HG03108 (cell line): ENCODE measurements around the gene ETS1.
"Not testable (repeated sequence)": the region's sequence is repeated elsewhere in the genome, so short reads cannot be mapped to it uniquely, and the experiment has no call there.

Experiments used
- ATAC-seq: cut with Tn5 transposase; IDR thresholded peaks from one replicate; pipeline ENCODE4 v1.9.1; 2021; ENCODE audit warnings: moderate library complexity; ENCODE audit not compliant: unreplicated experiment

The ETS1 gene

DNA sequence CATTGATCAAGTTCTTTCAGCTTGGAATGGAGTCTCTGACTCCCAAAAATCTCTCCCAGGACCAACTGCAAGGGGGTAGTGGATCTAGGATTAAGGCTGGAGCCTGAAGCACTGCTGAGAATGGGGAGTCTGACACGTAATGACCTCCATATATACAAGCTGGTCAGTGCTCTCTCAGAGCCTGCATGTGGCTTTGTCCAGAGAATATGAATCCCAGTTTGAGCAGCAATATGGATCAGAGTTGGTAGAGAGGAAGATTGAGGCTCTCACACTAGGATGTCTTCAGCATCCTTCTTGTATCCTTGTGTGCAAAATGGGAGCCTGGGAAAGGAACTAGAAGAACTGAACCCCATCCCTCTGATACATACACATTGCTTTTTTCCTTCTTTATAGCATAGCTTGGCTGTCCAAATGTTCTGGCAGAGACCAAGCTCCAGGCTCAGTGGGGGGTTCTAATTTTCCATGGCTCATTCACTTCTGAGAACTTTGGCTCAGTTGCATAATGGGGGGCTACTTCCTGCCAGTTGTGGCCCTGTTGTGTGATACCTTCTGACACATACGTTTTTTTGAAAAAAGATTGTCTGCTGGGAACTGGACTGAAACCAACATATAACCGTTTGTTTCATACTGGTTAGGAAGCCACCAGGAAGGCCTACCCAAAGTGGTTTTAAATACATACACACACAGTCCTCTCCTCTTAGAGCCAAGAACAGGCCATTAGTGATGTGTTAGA, 138.2 kb downstream of the ETS1 start:
- ATAC-seq: no peak

DNA sequence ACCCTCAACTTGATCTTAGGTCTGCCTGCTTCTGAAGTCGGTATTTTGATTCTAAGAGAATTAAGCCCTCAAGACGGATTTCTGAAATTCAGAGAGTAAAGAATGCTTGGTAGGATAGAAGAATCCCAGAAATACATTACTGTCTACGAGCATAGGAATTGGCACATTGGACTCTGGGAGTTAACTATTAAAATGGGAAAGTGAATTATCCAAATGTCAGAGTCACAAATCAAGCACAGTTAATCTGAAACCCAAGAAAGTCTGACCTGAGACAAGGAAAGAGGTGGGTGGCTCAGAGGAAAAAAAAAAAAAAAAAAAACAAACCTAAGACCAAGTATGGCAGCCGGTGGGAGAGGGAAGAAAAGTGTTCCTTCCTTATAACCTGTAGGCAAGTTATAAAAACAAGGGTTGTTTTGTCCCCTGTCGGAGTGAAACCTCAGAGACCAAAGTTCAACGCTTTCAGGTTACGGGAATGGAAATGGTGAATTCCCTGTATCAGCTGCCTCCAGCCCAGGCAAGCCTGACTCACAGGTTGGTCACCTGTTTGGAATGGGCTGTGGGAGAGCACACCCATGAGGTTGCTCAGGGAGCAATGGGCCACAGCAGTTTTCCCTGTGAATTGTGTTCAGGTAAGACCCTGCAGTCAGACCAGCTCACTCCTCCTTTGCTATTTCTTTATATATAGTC, 139.0 kb downstream of the ETS1 start:
- ATAC-seq: no peak

DNA sequence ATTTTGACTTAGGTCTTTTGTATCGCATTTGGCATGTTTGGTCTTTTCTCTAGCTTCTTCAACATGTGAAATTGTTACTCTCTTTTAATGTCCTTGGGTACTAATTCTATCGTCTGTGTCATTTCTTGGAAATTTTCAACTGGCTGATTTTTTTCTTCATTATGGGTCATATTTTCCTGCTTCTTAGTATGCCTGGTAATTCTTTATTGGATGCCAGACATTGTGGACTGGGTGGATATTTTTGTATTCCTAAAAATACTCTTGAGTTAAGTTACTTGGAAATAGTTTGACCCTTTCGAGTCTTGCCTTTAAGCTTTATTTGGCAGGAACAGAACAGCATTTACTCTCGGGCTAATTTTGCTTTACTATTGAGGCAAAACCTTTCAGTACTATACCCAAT, 140.1 kb downstream of the ETS1 start:
- no peak for ATAC-seq

DNA sequence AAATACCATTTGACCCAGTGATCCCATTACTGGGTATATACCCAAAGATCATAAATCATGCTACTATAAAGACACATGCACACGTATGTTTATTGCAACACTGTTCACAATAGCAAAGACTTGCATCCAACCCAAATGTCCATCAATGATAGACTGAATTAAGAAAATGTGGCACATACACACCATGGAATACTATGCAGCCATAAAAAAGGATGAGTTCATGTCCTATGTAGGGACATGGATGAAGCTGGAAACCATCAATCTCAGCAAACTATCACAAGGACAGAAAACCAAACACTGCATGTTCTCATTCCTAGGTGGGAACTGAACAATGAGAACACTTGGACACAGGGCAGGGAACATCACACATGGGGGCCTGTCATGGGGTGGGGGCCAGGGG, 141.4 kb downstream of the ETS1 start:
- not testable (repeated sequence) for ATAC-seq

DNA sequence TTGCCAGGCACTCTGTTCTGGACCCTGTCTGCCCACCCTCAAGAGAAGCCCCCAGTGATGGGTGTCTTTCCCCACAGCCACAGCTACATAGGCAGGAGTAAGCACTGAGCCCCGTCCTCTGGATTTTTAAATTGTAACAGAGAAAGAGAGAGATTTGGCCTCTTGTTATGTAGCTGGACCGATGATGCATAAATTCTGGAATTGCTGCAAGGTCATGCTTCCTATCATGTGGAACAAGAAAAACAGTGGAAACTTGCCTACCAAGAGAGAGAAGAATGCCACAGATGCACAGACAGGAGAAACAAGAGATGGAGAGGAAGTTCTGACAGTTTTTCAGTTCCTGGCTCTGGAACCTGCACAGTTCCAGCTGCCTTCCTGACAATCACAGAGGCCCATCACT, 150.2 kb downstream of the ETS1 start:
- ATAC-seq: no peak

DNA sequence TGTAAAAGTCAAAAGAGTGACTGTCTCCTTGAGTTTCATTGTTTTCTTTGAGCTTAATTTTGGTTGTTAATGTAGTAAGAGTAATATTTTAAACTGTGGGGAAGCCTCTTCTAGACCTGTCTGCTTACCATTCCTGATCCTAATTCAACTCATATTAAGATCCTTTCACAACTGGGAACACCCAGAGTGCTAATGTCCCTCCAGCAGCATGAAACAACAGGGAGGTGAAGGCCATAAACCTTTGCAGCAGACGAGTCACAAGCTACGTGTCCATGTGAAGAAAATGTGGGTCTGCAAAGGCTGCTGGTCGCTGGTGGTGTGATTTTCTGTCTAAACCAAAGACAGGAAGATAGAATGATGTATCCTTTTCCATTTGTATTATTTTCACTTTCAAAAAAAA, 152.5 kb downstream of the ETS1 start:
- no peak for ATAC-seq

DNA sequence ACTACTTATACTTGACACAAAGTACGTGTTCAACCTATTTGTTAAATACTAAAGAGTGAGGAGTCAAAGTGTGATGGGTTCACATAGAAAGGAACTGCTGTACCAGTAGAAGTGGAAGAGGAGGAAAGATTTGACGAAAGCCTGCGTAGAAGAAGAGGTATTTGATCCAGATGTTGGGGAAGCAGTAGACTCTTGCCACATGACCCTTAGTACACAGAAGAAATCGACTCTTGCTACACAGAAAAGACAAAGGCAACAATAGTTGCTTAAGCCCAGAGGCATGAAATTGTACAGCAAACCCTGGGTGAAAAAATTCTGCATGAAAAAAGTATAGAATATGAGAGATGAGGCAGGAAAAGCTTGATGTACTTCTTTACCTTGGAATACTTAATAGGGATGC, 152.9 kb downstream of the ETS1 start:
- ATAC-seq: no peak

DNA sequence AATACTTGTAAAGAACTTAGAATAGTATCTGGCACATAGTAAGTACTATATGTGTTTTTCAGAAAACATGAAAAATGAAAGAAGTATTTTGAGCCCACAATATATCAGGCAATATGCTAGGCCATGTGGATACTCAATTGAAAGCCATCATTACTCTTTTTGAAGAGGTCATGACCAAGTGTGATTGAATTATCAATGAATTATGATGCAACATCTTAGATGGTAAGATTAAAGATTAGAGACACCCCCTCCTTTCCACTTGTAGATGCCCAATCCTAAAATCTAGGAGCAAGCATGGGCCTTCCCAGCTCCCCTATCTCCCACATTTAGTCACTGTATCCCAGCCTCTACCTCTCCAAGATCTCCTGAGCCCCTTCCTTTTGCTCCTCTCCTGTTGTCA, 154.4 kb downstream of the ETS1 start:
- no peak for ATAC-seq

DNA sequence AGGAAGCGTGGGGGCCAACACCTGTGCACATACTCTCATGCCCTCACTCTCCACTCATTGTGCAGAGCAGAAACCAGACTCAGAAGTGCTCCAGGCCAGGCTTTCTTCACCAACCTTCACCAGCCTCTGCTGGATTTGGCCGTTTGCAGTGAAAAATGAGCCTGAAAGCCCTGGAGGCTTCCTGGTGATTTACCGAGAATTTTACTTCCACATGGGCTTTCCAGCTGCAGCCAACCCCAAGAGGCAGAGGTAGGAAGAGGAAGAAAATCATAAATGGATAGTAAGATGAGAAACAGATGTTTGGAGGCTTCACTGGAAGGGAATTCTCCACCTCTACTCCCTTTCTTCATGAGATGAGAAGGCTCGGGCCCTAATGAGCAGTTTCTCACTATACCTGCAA, 155.4 kb downstream of the ETS1 start:
- ATAC-seq: no peak

DNA sequence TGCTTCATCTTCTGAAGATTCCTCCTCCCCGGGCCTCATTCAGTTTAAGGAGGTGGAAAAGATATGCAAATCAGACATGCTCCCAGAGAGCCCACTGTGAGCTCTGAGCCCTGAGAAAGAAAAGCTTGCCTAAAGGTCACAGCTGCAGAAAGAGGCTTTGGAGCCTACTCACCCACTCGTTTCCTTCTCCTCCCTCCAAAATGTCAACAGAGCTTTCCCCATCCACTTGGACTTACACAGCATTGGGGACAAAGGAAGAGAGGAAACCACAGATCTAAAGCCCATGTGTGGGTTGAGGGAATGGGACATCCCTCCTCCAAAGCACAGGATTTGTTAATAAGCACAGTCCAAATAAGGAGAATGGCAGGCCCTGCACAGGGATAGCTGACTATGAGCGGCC, 158.4 kb downstream of the ETS1 start:
- ATAC-seq: no peak

DNA sequence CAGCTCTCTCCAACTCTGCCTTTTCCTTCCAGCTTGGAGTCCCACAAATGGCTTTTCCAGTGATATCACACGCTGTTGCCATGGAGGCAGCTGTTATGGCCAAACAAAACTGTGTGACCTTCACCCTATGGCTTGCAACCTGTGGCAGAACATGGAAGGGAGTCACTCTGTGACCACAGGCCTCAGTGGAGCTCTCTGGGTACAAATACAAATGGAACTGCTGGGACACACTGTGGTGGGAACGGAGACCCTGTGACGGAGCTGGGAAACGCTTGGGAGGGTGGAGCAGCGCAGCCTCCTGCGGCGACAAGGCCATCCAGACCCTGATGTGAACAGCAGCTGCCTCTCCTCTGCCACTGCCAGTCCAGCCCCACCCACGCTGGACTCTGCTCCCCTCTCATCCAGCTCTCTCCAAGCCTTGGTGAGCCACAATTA, 162.5 kb downstream of the ETS1 start:
- no peak for ATAC-seq

DNA sequence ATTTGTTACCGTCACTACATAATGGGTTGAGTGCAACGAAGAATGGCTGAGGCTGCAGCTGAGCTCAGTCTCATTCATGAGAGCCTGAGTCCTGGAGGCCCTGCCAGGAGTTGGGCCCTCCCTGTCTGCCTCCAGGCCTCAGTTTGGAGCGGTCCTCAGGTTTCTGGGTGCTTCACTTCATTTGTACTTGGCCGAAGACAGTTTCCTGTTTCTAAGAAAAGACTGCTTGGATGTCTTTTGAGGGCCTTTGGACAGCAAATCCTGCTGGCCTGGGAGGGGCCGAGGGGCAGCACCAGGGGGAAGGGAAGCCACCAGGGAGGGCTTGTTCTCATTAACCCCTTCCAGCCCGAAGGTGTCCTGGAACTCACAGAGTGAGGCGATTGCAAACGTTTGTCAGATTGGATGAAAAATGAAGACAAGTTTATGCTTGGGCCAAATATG, 163.1 kb downstream of the ETS1 start:
- no peak for ATAC-seq

DNA sequence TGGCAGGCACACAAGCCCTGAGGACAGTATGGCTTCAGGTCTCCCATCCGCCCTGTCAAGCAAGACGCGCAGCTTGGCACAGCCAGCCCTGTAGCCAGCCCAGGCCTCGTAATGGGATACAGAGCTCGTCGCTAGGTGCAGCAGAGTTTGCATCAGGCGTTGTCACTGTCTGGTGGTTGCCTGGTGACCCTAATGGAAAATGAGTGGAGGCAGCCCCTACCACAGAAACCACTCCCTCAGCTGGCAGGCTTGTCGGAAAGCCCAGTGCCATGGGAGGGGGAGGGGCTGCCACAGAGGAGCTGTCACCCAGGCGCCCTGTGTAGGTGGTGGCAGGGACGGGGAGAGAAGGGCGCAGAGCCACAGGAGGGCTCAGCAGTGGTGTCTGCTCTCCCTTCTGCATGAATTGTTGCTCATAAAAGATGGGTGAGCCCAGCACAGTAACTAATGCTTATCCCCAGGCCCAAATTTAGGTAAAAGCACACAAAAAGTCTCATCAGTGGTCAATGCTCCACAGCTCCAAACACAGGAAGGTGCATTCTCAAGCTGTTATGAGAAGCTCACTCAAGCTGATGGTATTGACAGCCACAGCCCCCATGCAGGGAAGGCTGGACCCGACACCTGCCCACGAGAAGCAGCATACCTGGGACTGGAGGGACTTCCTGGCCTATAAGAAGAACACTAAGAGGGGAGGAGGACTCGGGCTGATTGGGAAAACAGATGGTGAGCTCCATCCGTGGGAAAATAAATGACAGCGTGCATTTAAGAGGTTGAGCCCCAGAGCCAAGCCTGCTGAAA, 164.6 kb downstream of the ETS1 start:
- no peak for ATAC-seq

DNA sequence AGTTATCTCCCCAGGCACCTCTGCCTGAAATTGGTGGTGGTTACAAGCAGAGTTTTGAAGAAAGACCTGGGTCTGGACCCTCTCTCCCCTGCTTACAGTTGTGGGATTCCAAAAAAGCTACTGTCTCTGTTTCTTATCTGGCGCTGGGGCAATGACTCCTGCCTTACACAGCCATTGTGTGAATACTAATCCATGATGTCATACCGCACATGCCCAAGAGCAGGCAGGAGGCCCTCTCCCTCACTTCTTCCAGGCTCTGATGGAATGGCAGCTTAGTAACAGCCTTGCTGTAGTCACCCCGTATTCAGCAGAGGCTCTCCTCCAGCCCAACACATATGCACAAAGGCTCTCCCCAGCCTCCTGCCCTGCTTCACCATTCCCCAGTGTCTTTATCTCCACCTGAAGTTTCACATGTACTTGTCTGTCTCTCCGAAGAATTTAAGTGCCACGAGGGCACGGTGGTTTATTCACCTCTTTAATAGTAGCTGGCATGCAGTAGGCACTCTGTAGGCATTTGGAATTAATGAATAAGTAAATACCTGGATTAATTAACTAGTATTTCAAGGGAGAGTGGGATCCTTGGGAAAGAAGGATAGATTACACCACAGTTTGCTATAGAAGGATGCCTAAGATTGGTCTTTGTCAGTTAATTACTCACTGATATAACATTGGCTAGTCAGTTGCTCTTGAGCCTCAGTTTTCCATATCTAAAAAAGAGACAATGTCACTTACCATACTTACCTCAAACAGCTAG, 165.6 kb downstream of the ETS1 start:
- ATAC-seq: no peak

DNA sequence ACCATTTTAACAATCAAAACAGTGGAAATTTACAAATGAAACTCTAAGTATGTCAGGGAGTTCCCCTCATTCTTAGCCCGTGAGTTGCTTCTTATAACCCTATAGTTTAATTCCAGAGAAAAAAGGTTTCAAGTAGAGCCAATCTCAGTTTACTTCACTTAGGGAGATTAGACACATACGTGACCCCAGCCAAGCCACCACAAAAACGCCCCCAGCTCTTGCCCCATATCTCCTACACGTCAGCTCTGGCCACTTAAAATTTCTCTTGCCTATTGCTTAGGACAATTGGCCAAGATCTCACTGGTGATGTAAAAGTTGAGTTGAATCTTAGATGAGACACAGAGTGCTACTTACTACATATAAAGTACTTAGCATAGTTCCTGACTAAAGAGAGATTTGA, 166.4 kb downstream of the ETS1 start:
- no peak for ATAC-seq

DNA sequence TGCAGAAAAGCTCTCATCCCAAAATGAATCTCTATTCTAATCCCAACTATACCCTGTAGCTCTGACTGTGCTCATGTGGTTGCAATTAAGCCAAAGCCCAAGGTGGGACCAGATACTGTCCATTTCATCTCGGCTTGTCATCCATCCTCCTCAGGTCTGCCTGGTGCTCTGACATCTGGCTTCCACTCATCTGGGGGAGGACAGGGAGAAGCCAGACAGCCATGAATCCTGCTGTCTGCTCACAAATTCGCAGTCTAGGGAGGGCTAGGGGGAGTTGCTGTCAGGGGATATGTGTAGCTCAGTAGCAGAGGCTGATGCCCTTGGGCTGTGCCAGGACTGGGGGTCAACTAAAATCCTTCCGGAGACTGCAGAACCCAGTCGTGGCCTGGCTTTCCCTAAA, 167.1 kb downstream of the ETS1 start:
- ATAC-seq: no peak

DNA sequence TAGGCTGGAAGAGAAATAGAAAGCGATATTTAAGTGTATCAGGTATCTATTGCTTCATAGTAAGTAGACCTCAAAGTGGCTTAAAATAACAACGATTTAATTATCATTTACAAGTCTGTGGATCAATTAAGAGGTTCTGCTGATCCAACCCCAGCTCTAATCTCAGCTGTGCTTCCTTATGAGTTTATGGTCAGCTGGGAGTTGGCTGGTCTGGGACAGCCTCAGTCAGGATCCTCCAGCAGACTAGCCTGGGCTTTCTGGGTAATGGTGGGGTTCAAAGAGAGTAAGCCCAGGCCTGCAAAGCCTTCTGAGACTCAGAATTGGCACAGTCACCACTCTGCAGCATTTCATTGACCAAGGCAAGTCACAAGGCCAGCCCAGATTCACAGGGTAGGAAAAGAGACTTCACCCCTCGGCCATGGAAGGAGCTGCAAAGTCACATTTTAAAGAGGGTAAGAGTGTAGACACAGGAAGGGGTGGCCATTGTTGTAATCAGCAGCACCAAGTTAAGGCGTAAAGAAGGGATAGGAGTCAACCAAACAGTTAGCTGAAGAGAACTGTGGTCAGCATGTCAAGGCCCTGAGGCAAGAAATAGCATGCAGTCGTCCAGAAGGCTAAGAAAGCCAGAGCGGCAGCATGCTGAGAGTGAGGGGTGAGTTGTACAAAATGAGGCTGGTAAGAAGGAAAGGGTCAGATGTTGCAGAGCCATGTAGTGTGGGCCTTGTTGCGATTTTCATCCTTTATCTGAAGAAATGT, 168.2 kb downstream of the ETS1 start:
- ATAC-seq: no peak

DNA sequence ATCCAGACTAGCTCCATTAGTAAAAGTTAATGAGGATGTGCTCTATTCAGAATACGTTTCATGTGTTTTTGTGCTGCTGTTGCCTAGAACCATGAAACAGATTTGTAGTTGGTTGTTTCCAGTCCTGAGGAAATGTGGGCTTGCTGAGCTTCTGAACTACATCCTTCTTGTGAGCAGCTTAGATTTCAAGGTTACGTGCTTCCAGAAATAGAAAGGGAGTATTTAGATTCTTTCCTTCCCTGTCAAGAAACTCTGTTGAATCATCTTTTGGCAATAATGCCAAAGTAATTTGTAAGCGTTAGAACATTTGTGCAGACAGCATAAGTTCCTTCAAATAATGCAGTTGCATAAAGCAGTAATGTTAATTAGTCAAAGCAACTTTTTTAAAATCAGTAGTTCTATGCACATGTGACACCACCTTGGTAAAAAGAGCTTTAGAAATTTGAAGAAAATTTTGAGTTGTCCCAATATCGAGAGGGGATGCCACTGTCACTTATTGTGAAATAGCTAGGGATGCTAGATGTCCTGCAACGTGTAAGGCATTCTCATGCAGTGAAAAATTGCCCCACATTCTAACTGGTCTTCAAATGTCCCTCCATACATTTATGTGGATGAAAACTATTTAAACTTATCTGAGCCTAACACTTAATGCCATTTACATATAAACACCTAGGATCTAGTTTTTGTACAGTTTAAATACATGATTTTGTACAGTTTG, 169.6 kb downstream of the ETS1 start:
- ATAC-seq: no peak

DNA sequence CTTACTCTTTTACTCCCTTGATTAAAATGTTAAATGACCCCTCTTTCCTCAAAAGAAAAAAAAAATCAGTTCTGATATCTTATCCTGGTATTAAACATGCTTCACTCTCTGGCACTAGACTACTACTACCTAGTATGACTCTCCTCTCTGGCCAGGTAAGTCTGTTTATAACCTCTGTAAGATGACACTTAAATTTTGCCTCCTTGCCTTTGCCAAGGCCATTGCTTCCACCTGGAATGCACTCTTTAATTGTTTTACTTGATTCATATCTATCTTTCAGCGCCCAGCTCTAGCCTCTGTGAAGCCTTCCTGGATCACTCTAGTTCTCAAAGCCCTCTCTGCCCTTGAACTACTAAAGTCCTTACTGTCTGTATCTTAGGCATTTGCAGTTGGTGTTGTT, 170.4 kb downstream of the ETS1 start:
- ATAC-seq: no peak

DNA sequence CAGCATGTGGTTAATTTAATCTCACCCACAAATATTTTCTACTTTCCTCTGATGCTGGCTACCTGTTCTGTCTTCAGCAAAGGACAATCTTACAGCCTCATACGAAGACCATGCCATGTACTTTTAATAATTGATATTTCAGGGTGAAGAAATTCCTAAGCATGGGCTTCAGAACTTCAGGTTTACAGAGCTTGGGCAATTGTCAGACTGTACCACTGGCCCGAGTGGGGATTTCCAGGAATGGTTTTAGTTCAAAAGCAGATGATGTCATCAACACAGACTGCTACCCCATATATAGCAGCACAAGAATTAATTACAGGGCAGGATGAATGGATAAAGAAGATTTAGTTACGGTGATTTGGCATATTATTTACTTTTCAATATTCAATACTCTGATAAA, 171.8 kb downstream of the ETS1 start:
- ATAC-seq: no peak
